D721Med (cell line): Measurements from ENCODE around the gene BTC.
A peak's percentile ranks its signal among the peaks of the same experiment; 100 is the strongest.

ENCODE experiments used
- DNase-seq: peaks from one replicate; pipeline ENCODE4 v3.0.0; 2011; ENCODE audit warnings: low spot score; ENCODE audit not compliant: insufficient read length
- FAIRE-seq: peaks from 2 replicates; lab custom pipeline; 2011; peaks lifted over from hg19 to GRCh38; lab: Jason Lieb, UNC
- CTCF ChIP-seq: IDR thresholded peaks from 2 replicates; pipeline ENCODE4 v1.5.1; 2012; ENCODE audit warnings: mild to moderate bottlenecking, control low read depth; ENCODE audit not compliant: insufficient read depth; ENCODE audit errors: missing control alignments

Gene BTC

GRCh38 chr4:74794382-74795010 is at the start of gene BTC:
Gene BTC (minus strand): TSS chr4:74794523. CDS start chr4:74794325, 198 bp downstream.
- DNase-seq (no peak), FAIRE-seq (no peak)

GRCh38 chr4:74840936-74841509 is 46.7 kb upstream of the BTC start:
- DNase-seq (no peak), FAIRE-seq (no peak)
- no peak for TF ChIP-seq CTCF

More at GRCh38 chr4:74794382-74795010, at the start of gene BTC:
- peak; percentile 33 for TF ChIP-seq CTCF

- no peak for TF ChIP-seq CTCF
- no peak for DNase-seq
- FAIRE-seq: no peak
These were observed 44.5 kb upstream of the BTC start for GRCh38 chr4:74838746-74839370.

- DNase-seq (no peak), FAIRE-seq (no peak)
- no peak for TF ChIP-seq CTCF
These were observed 36.6 kb upstream of the BTC start for GRCh38 chr4:74830928-74831327.

GRCh38 chr4:74823194-74823593 is 28.9 kb upstream of the BTC start:
- DNase-seq: no peak
- no peak for TF ChIP-seq CTCF
- no peak for FAIRE-seq

- DNase-seq (no peak), FAIRE-seq (no peak)
- no peak for TF ChIP-seq CTCF
These were observed 28.3 kb upstream of the BTC start for GRCh38 chr4:74822603-74823002.

- DNase-seq: no peak
- no peak for TF ChIP-seq CTCF
- no peak for FAIRE-seq
These were observed 27.2 kb upstream of the BTC start for GRCh38 chr4:74821541-74821940.
